ENCODE results near the gene MIPOL1.
"Not testable (repeated sequence)": the region's sequence is repeated elsewhere in the genome, so short reads cannot be mapped to it uniquely, and the experiment has no call there.

The MIPOL1 gene

GRCh38 chr14:37438444-37438843 lies 240.7 kb downstream of the MIPOL1 start:
- TF ChIP-seq, protein P1, sequence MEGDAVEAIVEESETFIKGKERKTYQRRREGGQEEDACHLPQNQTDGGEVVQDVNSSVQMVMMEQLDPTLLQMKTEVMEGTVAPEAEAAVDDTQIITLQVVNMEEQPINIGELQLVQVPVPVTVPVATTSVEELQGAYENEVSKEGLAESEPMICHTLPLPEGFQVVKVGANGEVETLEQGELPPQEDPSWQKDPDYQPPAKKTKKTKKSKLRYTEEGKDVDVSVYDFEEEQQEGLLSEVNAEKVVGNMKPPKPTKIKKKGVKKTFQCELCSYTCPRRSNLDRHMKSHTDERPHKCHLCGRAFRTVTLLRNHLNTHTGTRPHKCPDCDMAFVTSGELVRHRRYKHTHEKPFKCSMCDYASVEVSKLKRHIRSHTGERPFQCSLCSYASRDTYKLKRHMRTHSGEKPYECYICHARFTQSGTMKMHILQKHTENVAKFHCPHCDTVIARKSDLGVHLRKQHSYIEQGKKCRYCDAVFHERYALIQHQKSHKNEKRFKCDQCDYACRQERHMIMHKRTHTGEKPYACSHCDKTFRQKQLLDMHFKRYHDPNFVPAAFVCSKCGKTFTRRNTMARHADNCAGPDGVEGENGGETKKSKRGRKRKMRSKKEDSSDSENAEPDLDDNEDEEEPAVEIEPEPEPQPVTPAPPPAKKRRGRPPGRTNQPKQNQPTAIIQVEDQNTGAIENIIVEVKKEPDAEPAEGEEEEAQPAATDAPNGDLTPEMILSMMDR (IDR thresholded peaks at IDR 0.05; ENCODE audit: insufficient read depth, low read length, poor library complexity, severe bottlenecking), result no peak
- no peaks in the 10 kb centered on the region for H3K27me3 ChIP-seq (replicated peaks; ENCODE audit: control insufficient read depth, insufficient read depth, low read length)
- DNase-seq (ENCODE audit: extremely low read depth, insufficient read length), result no peak
- H3K36me3 ChIP-seq (ENCODE audit: control insufficient read depth, insufficient read depth, low read length), result no peaks in the 10 kb centered on the region
- H3K4me3 ChIP-seq (replicated peaks; ENCODE audit: low read depth, low read length), result no peak overlapping the region

GRCh38 chr14:37443461-37443860 lies 245.7 kb downstream of the MIPOL1 start:
- no peaks in the 10 kb centered on the region for H3K36me3 ChIP-seq (ENCODE audit: control insufficient read depth, insufficient read depth, low read length)
- TF ChIP-seq, protein P1 (IDR thresholded peaks at IDR 0.05; ENCODE audit: insufficient read depth, low read length, poor library complexity, severe bottlenecking), result no peak
- no peaks in the 10 kb centered on the region for H3K27me3 ChIP-seq (replicated peaks; ENCODE audit: control insufficient read depth, insufficient read depth, low read length)
- no peak for DNase-seq (ENCODE audit: extremely low read depth, insufficient read length)
- H3K4me3 ChIP-seq (replicated peaks; ENCODE audit: low read depth, low read length), result no peak overlapping the region

DNA sequence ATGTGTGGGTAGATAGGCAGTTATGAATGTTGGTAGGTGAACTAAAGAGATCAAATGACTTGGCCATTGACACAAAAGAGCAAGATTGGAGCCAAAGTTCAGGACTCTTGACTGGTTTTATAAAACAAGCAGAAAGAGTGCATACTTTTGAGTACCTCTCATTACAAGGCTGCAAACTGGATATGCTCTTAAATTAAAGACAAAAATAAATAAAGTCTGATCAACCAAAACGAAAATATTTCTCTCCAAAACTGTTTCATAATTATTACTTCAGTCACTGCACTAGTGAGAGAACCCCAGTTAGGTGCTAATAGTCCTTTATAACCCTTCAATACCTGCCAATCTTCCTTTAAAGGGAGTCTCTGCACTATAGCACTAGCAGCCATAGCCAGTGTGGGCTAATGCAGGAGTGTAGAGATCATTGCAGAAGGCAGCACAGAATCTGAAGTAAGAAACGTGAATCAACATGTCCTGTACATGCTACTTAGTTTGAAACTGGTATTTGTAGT lies 250.2 kb downstream of the MIPOL1 start:
- H3K4me3 ChIP-seq (replicated peaks; ENCODE audit: low read depth, low read length), result no peak overlapping the region
- no peaks in the 10 kb centered on the region for H3K36me3 ChIP-seq (ENCODE audit: control insufficient read depth, insufficient read depth, low read length)
- DNase-seq (ENCODE audit: extremely low read depth, insufficient read length), result no peak
- H3K27me3 ChIP-seq (replicated peaks; ENCODE audit: control insufficient read depth, insufficient read depth, low read length), result no peaks in the 10 kb centered on the region
- TF ChIP-seq, protein P1 (IDR thresholded peaks at IDR 0.05; ENCODE audit: insufficient read depth, low read length, poor library complexity, severe bottlenecking), result no peak

GRCh38 chr14:37452323-37452722 lies 254.6 kb downstream of the MIPOL1 start:
- Histone ChIP-seq H3K27me3 (replicated peaks; ENCODE audit: control insufficient read depth, insufficient read depth, low read length) (no peaks in the 10 kb centered on the region), H3K36me3 (ENCODE audit: control insufficient read depth, insufficient read depth, low read length) (no peaks in the 10 kb centered on the region), H3K4me3 (replicated peaks; ENCODE audit: low read depth, low read length) (no peak overlapping the region)
- TF ChIP-seq, protein P1 (IDR thresholded peaks at IDR 0.05; ENCODE audit: insufficient read depth, low read length, poor library complexity, severe bottlenecking), result no peak
- no peak for DNase-seq (ENCODE audit: extremely low read depth, insufficient read length)

DNA sequence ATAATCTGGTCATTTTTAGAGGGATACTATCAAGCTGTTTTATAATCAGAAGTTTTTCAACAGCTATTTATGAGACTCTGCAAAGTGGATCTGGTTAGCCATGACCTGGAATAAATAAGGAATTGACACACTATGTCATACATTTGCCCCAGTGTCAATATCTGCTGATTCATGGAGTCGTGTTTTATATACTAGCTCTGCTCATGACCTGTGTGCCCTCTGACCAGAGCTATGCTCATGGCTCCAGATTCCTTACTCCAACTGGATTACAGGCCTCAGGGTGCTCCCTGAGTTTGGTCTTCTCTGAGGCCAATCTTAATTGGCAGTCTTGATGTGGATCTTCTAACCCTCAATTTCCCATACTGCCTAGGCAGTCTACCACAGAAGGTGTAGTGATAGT lies 256.2 kb downstream of the MIPOL1 start:
- TF ChIP-seq, protein P1 (IDR thresholded peaks at IDR 0.05; ENCODE audit: insufficient read depth, low read length, poor library complexity, severe bottlenecking), result no peak
- H3K4me3 ChIP-seq (replicated peaks; ENCODE audit: low read depth, low read length), result no peak overlapping the region
- no peaks in the 10 kb centered on the region for H3K27me3 ChIP-seq (replicated peaks; ENCODE audit: control insufficient read depth, insufficient read depth, low read length)

GRCh38 chr14:37457334-37457733 lies 259.6 kb downstream of the MIPOL1 start:
- Histone ChIP-seq H3K27me3 (replicated peaks; ENCODE audit: control insufficient read depth, insufficient read depth, low read length) (no peaks in the 10 kb centered on the region), H3K36me3 (ENCODE audit: control insufficient read depth, insufficient read depth, low read length) (no peaks in the 10 kb centered on the region), H3K4me3 (replicated peaks; ENCODE audit: low read depth, low read length) (no peak overlapping the region)
- TF ChIP-seq, protein P1 (IDR thresholded peaks at IDR 0.05; ENCODE audit: insufficient read depth, low read length, poor library complexity, severe bottlenecking), result no peak
- no peak for DNase-seq (ENCODE audit: extremely low read depth, insufficient read length)

More for the DNA sequence above, 256.2 kb downstream of the MIPOL1 start:
- DNase-seq (ENCODE audit: extremely low read depth, insufficient read length), result no peak
- no peaks in the 10 kb centered on the region for H3K36me3 ChIP-seq (ENCODE audit: control insufficient read depth, insufficient read depth, low read length)

- DNase-seq (ENCODE audit: extremely low read depth, insufficient read length); H3K27me3 ChIP-seq (replicated peaks; ENCODE audit: control insufficient read depth, insufficient read depth, low read length); H3K4me3 ChIP-seq (replicated peaks; ENCODE audit: low read depth, low read length); H3K36me3 ChIP-seq (ENCODE audit: control insufficient read depth, insufficient read depth, low read length): not testable (repeated sequence)
Measured at GRCh38 chr14:37462426-37462825, 264.7 kb downstream of the MIPOL1 start.
